Measurements from ENCODE around the gene TIMM17A.

DNA sequence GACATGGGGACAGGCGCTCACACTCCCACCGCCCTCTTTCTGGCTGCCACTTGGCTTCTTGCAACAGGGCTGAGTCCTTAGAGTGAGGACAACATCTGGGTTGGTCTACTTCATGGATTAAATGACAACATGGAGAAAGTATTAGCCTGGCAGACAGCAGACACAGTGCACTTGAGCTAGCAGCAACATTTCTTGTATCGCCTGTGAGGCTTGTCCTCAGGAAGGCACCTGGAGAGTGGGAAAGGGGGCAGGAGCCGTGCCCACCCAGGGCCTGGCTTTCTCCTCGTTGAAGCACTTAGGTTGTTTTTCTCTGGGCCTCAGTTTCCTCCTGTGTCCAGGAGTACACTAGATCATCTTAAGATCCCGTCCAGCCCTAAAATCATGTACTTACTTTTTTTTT, 58.8 kb downstream of the TIMM17A start:
- TF ChIP-seq, protein P1, sequence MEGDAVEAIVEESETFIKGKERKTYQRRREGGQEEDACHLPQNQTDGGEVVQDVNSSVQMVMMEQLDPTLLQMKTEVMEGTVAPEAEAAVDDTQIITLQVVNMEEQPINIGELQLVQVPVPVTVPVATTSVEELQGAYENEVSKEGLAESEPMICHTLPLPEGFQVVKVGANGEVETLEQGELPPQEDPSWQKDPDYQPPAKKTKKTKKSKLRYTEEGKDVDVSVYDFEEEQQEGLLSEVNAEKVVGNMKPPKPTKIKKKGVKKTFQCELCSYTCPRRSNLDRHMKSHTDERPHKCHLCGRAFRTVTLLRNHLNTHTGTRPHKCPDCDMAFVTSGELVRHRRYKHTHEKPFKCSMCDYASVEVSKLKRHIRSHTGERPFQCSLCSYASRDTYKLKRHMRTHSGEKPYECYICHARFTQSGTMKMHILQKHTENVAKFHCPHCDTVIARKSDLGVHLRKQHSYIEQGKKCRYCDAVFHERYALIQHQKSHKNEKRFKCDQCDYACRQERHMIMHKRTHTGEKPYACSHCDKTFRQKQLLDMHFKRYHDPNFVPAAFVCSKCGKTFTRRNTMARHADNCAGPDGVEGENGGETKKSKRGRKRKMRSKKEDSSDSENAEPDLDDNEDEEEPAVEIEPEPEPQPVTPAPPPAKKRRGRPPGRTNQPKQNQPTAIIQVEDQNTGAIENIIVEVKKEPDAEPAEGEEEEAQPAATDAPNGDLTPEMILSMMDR (conservative IDR thresholded peaks at IDR 0.05; ENCODE audit: low read length): no peak
- no peak for TF ChIP-seq EZH2phosphoT487 (IDR thresholded peaks at IDR 0.05; ENCODE audit: borderline replicate concordance)

All from Loucy (cell line).